HG02759 (cell line): ENCODE results near the gene DDR2.
"Not testable (repeated sequence)": the region's sequence is repeated elsewhere in the genome, so short reads cannot be mapped to it uniquely, and the experiment has no call there.

Experiments
- ATAC-seq: cut with Tn5 transposase; IDR thresholded peaks from one replicate; pipeline ENCODE4 v1.9.1; 2021; ENCODE audit warnings: mild to moderate bottlenecking, moderate library complexity; ENCODE audit not compliant: unreplicated experiment

DDR2 gene

DNA sequence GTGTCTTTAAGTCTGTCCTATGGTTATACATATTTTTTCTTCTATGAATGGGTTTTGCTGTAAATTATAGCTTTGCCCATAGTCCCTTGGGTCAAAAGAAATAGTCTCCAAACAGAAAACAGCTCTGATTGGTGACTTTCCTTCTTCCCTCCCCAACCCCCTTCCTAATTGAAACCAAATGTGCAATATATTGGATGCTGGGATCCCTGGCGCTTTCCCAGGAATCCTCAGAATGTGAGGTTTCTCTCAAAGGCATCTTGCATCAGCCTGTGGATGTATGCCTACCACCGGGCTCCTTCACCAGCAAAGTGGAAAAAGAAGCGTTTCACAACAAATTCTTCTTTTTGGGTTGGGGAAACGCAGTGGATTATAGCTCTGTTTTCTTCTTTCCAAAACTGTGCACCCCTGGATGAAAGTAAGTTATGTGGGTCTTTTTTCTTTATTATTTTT is at the start of gene DDR2:
Gene DDR2 (plus strand): TSS at position 248 of the 450 bp plus-strand sequence. CDS start 86,600 bp downstream, outside the sequence.
- ATAC-seq: no peak

- ATAC-seq: not testable (repeated sequence)
These were observed 49.4 kb upstream of the DDR2 start for GRCh38 chr1:162582901-162583300.

- ATAC-seq: not testable (repeated sequence)
These were observed 47.2 kb upstream of the DDR2 start for GRCh38 chr1:162585101-162585500.

GRCh38 chr1:162587347-162587746 is 44.9 kb upstream of the DDR2 start:
- ATAC-seq: no peak

GRCh38 chr1:162587761-162588260 is 44.5 kb upstream of the DDR2 start:
- ATAC-seq: no peak

DNA sequence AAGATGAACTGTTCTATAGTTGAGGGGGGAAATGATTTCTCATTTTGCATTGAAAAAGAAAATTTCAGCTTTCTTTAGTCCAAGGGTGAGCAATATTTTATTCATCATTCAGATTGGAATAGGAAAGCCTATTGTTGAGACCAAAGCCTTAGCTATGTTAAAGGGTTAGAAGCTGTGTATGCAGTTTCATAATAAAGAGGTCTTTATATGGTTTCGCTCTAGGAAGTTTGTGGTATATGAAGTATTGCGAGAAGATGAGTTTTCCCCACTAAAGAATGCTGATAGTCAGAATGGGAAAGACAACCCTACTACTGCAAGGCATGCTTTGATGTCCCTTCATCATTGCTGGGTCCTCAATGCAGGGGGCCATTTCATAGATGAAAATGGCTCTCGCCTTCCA is 42.2 kb upstream of the DDR2 start:
- no peak for ATAC-seq

DNA sequence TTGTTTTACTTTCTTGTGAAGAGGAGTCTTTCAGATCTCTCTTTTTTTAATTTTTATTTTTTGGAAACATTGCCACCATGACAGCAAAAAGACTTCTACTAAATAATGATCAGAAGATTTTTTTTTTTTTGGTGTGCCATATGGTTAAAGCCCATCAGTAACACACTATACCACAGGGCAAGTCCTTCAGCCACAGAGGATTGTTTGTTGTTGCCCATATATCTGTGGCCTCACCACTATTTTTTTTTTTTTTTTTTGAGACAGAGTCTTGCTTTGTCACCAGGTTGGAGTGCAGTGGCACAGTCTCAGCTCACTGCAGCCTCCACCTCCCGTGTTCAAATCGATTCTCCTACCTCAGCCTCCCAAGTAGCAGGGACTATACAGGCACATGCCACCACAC is 41.6 kb upstream of the DDR2 start:
- no peak for ATAC-seq

DNA sequence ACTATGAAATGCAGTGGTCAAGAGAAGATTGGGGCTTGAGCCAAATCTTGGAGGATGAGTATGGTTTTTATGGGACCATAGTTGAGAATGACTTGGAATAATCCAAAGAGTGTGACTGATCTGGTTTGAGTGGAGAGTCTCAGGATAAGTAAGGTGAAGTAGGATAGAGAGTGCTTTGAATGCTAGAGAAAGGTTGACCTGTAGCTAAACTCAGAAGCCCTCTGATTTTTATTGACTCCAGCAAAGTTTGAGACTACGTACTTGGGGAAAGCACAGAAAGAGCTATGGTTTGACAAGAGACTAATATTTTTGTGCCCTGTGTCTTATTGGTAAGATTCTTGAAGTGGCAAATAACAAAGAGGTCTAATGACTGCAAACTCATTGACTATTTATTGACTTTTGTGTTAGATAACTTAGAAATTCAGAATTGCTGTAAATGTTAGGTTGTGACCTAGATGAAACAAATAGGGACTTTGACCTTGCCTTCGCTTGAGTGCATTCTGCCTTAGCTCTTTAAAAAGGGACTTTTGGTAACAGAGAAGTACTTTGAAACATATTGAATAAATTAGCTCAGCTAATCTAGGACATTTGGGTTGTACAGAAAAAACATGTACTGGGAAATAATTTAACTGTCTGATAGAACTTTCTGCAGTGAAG is 35.6 kb upstream of the DDR2 start:
- ATAC-seq: no peak

GRCh38 chr1:162599451-162599850 is 32.8 kb upstream of the DDR2 start:
- ATAC-seq: no peak

GRCh38 chr1:162603117-162603516 is 29.1 kb upstream of the DDR2 start:
- ATAC-seq: not testable (repeated sequence)

DNA sequence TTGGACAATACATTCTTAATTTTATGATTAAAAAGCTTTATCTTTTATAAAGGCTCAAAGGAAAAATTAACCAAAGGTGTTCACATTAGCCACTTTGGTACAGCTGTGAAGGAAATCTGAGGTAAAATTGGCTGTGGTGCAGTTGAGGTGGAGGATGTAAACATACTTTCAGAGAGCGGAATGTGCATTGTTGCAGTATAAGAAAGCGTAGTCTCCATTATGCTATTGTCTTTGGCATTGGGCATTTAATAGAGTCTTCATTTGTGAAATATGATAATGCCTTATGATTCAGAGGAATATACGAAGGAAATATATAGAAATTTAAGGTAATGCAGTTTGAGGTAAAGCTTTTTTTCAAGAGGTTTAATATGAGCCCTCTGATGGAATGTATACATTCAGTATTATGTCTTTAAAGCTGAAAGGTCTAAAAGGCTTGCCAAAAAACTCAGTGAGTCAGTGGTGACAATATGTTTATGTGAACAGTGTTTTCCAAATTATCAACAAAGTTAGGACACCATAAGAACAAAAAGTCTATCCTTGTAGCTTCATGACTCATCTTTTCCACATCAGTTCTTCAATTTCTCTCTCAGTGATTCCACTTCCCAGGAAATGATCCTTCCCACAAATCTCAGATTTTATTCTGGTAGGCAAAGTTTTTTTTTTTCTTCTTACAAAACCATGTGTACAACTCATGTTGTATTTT is 26.9 kb upstream of the DDR2 start:
- ATAC-seq: no peak

- no peak for ATAC-seq
These were observed 23.0 kb upstream of the DDR2 start for GRCh38 chr1:162609306-162609705.

GRCh38 chr1:162612606-162613400 is 19.5 kb upstream of the DDR2 start:
- ATAC-seq: no peak

DNA sequence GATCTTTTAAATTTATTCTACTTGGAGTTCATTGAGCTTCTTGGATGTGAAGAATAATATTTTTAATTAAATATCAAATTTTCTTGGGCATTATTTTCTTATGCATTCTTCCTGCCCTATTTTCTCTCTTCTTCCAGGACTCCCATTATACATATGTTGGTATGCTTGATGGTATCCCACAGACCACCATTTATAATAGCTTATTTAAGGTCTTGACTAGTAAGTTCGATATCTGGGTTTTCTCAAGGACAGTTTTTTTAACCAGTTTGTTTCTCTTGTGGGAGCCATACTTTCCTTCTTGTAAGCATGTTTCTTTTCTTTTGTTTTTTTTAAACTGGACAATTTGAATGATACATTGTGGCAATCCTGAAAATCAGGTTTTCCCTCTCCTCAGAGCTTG is 15.4 kb upstream of the DDR2 start:
- ATAC-seq: no peak

GRCh38 chr1:162617513-162617912 is 14.8 kb upstream of the DDR2 start:
- ATAC-seq: no peak

GRCh38 chr1:162619076-162619475 is 13.2 kb upstream of the DDR2 start:
- no peak for ATAC-seq

- no peak for ATAC-seq
These were observed 11.0 kb upstream of the DDR2 start for GRCh38 chr1:162621256-162621655.

- ATAC-seq: no peak
These were observed 6.6 kb upstream of the DDR2 start for GRCh38 chr1:162625679-162626078.

- no peak for ATAC-seq
These were observed 6.2 kb upstream of the DDR2 start for GRCh38 chr1:162626094-162626493.

DNA sequence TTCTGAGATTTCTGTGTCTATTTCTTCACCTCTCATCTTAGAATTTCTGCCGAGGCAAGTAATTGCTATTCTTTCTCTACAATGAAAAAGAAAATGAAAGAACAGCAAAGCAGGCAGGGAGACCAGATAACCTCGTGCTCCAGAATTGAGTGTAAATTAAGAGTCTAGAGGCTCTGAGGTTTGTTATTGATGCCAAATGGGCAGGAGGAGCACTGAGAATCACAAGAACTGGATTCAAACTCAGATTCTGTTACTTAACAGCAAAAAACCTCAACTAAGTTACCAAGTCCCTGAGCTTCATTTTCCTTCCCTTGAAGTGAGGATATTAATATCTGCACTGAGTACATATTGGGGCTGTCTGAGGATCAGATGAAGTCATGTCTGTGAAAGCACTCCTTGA is 5.5 kb upstream of the DDR2 start:
- no peak for ATAC-seq

GRCh38 chr1:162627662-162628296 is 4.5 kb upstream of the DDR2 start:
- no peak for ATAC-seq
